Glomerular visceral epithelial cell (primary cell): Measurements from ENCODE around the gene PRKG1.

ENCODE experiments used
- DNase-seq: peaks from one replicate; pipeline ENCODE4 v3.0.0-alpha.2; 2016; ENCODE audit errors: extremely low spot score

PRKG1 gene

GRCh38 chr10:52063159-52063558, 988.9 kb downstream of the PRKG1 start:
- no peak for DNase-seq

GRCh38 chr10:52064084-52064845, 990.0 kb downstream of the PRKG1 start:
- DNase-seq: no peak

GRCh38 chr10:52066383-52066782, 992.1 kb downstream of the PRKG1 start:
- DNase-seq: no peak

DNA sequence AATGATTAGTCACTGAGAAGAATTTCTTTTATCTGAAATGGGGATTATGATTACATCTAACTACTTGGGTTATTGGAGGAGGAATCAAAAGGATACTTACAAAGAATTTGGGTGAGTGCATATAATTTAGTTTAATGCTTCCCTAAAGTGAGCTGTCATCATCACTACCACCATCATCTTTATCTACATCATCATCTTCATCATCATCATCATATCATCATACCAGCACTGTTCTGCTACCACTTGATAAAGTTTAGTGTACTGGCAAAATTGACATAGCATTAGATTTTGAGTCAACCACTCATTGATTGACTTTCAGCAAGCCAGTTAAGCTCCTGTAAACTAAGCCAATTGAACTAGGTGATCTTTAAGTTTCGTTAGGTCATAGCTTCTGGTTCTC, 994.2 kb downstream of the PRKG1 start:
- no peak for DNase-seq

DNA sequence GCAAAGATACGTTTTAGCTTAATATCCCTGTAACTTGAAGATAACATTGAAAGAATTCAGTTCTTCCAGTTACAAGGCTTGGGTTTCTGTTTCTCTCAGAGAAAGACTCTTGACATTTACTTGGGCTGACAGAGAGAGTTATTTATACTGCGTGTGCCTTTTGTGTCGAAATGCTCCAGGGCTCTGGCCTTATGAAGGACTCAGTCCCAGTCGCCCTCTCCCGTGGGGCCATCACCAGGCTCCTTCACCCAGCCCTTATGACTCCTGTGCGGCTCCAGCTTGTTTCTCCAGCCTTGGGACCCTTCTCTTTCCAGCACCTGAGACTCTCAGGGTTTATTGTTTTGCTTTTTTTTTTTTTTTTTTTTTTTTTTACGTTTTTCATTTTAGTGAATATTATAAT, 997.5 kb downstream of the PRKG1 start:
- DNase-seq: no peak

GRCh38 chr10:52074505-52075026, 1000.3 kb downstream of the PRKG1 start:
- DNase-seq: no peak

DNA sequence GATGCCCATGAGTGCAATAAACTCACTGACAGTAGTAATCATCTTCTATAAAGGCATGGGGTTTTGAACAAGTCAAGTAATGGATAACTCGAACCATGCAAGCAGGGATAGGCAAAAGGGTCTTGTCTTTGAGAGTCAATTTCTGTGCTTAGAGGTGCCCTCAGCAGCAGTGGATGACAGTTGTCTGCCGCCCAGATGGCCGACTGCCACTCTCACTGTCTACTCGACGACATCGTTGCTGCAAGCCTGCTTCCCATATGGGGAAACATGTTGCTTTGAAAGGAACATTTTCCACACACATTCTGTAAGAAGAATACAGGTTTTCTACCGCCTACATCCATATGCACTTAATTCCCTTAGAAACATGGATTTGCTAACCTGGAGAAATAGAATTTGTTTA, 1003.5 kb downstream of the PRKG1 start:
- DNase-seq: no peak

DNA sequence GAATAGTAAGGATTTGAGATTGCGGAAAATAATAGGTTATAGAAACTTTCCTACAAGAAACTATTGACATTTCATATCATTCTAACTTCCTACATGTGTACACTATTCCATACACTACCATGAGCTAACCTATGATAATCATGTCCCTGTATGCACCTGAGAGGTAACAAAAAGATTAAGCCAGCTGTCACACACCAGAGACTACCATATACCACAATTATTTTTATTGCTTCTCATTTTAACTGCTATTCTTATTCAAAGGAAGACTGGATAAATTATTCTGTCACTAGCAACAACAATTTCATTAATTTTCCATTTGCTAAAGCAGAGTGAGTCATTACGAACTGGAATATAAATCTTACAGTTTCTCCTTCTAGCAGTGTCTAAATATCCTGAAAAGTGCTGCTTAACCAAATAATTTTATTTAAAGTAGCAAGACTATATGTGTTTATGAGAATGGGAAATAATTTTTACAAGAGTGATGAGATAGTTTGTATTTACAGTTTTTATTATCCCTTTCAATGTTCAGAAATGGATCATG, 1004.2 kb downstream of the PRKG1 start:
- DNase-seq: no peak

GRCh38 chr10:52082307-52082706, 1008.0 kb downstream of the PRKG1 start:
- no peak for DNase-seq

DNA sequence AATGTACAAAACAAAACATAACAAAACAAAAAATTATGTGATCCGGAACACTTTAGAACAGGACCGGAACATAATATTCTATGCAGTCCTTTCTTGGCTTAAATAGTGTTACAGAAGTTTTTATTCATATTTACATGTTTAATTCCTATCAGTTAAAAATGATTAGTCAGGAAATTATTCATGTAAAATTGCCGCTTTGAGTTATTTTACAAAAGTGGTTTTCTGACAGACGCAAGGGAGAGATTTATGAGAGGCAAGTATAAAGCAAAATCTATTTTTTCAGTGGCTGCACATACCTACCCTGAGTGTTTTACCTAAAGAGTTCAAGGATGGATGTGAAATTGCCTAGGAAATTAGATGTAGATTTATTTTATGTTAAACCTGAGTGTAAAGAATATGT, 1009.1 kb downstream of the PRKG1 start:
- no peak for DNase-seq

GRCh38 chr10:52092390-52092789, 1018.1 kb downstream of the PRKG1 start:
- DNase-seq: no peak

DNA sequence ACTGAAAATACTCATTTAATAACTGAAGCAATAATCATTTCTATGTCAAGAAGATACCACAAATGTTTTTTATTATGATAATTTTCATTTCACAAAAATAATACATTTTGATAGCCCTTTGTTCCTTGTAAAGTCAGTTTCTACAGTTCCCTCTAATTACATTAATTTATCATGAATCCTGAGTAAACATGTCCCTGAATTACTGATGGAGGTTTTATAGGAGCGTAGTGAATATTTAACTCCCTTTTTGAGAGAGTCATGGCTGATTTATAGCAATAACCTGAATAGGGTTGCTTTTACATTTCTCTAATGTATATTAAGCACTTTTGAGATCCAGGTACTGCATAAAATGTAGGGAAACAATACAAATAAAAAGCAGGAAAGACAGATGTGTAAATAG, 1023.8 kb downstream of the PRKG1 start:
- no peak for DNase-seq

- DNase-seq: no peak
These were observed 1024.8 kb downstream of the PRKG1 start for GRCh38 chr10:52099026-52099600.

- DNase-seq: no peak
These were observed 1025.8 kb downstream of the PRKG1 start for GRCh38 chr10:52100011-52100547.

GRCh38 chr10:52105301-52105700, 1031.0 kb downstream of the PRKG1 start:
- no peak for DNase-seq

DNA sequence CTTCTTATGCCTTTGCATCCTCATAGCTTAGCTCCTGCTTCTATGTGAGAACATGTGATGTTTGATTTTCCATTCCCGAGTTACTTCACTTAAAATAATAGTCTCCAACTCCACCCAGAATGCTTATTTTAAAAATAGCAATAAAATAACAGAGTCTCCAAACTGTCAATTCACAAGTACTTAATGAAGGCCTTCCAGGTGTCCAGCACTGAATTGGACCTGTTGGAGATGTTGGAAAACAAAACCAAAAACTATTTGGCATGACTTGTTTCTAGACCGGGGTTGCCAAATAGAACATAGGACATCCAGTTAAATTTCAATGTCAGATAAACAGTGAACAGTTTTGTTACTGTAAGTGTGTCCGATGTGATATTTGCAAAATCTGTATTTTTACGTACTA, 1031.7 kb downstream of the PRKG1 start:
- DNase-seq: no peak

DNA sequence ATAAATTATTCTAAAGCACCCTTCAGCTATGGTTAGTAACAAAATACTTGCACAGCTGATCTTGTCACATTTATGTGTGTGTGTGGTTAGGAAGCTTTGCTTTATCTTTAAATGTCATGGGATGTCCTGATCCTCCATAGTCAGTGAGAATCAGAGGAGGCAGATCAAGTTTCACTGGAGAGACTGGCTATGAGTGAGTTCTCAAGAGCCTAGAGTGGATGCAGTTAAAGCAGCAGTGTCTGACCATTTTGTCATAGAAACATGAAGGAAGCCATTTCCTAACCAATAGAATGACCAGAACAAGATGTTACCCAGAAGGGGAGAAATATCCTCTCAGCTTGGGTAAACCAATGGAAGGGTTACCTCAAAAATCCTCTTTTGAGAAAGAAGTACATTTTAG, 1032.6 kb downstream of the PRKG1 start:
- no peak for DNase-seq

DNA sequence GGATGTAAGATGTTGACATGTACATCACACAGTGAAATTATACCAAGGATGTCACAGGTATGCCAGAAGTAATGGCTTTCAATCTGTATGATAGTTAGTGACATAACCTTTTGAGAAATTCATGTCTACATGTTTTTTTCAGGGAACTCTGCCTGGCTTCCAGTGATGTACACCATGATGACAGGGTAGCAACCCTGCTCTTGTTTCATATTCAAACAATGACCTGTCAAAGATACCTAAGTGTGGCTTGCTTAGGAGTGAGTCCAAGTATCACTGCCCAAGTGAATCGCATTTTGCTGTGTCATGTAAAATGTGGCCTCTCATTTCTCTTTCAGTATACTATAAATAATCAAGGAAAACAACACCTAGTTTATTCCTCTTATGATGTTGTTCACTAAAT, 1033.9 kb downstream of the PRKG1 start:
- no peak for DNase-seq

DNA sequence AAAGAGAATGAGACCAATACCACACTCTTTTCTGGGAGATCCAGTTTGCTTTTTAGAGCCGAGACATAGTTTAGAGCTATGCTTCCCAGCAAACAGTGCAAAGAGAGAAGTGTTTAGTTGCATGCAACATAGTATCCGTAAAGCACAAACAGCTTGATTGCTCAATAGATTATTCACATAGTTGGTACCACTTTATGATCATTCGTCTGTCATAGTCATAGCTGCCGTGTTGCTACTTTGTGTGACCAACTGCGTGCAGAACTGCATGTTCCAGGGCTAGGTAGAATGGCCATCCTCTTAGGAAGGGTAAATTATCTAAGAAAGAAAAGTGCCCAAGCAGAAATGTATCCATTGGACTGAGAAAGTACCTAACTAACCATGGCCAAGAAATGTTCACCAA, 1036.3 kb downstream of the PRKG1 start:
- no peak for DNase-seq

GRCh38 chr10:52111101-52111891, 1037.0 kb downstream of the PRKG1 start:
- no peak for DNase-seq

DNA sequence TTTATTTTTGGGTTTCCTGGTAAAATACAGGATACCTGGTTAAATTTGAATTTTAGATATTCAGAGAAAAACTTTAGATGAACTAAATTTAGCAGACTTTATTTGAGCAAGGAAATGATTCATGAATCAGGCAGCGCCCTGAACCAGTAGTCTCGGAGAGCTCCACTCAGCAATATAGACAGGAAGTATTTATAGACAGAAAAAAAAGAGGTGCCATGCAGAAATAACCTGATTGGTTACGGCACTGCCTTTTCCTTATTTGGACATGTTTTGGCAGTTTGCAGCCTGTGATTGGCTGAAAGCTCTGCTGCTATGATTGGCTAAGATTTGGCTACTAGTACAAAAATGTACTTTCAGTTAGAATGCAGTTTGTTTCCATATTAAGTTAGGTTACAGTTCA, 1041.5 kb downstream of the PRKG1 start:
- no peak for DNase-seq

GRCh38 chr10:52119507-52119906, 1045.2 kb downstream of the PRKG1 start:
- DNase-seq: no peak
